ENCODE results near the gene VPS39.

The VPS39 gene

DNA sequence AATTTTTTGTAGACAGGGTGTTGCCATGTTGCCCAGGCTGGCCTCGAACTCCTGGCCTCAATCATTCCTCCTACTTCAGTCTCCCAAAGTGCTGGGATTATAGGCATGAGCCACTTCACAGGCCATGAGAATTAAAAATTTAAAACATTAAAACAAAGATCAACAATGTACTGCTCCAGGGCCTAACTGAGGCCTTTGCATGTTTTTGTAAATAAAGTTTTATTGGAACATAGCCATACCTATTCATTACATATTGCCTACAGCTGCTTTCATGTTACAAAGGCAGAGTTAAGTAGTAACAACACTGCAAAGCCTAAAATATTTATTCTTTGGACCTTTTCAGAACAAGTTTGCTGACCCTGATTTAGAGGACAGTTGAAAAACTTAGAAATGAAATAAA lies 9.6 kb downstream of the VPS39 start:
- DNase-seq (ENCODE audit: low read depth), result no peak

DNA sequence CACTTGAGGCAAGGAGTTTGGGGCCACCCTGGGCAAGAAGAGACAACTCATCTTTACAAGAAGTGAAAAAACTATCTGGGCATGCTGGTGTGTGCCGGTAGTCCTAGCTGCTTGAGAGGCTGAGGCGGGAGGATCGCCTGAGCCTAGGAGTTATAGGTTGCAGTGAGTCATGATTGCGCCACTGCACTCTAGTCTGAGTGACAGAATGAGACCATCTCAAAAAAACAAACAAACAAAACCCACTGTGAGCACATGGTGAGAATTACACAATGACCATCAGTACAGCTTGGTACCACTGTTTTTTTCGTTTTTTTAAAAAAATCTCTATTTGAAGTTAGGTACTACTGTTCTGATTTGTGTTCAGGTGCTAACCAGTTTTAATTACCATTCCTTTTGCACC lies 13.6 kb downstream of the VPS39 start:
- DNase-seq (ENCODE audit: low read depth), result peak; percentile 97

DNA sequence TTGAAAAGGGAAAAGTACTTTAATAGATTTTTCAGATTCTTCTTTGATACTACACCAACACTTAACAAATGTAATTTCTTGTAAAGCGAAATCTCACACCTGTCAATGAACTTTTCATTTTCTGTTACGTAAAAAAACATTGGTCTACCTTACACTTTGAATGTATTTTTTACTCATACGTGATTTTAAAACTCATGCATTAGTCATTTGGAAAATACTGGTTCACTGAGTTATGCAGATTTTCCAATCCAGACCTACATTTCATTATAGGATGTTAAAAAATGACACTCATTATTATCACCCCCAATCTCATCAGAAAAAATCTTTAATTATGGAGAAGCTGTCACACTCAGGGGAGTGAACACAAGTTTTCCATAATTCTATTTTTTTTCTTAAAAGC lies 14.7 kb downstream of the VPS39 start:
- DNase-seq (ENCODE audit: low read depth), result no peak

DNA sequence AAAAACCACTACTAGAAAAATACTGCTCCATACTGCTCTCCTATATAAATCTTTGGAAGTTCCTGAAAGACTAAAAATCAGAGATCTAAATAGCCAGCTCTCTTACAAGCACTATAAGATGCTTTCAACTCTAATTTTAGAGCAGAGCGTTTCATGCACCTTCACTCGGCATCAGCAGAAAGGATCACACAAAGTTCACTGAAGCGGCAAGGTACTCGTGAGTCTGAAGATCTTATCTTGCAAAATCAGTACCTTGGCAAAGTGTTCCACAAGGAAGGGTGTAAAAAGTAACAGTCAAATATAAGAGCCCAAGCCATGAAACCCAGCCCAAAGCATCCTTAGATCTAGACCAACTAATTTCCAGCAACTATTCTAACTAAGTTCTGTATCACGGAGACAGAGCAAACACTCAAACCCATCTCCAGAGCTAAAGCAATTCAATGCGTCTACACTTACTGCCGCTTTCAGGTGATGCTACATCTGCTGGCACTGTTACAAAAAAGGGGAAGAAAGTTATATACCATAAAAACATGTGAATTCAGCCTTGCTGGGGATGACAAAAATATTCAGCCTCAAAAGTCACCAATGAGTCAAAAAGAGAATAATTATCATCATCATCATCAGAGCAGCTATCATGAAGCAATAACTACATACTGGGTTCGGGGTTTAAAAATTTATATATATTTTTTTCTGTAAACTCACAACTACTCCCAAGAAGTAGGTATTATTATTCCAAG lies 16.3 kb downstream of the VPS39 start:
- DNase-seq (ENCODE audit: low read depth), result no peak

DNA sequence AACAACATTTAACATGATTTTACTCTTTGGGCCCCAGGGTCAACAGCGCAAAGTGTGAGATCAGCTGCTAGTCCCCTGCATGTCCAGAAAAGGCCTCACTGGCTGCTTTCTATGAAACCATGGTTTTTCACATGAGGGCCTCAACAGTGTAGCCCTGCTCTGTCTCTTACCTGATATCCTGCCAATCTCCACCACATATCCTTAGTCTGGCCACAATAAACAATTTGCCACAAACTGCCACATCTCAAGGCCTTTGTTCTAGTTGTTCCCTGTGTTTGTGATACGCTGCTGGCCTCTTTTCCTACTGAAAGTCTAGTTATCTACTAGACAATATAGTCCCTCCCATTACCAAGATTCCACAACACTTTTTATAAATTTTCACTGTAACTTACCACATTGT lies 17.7 kb downstream of the VPS39 start:
- no peak for DNase-seq (ENCODE audit: low read depth)

DNA sequence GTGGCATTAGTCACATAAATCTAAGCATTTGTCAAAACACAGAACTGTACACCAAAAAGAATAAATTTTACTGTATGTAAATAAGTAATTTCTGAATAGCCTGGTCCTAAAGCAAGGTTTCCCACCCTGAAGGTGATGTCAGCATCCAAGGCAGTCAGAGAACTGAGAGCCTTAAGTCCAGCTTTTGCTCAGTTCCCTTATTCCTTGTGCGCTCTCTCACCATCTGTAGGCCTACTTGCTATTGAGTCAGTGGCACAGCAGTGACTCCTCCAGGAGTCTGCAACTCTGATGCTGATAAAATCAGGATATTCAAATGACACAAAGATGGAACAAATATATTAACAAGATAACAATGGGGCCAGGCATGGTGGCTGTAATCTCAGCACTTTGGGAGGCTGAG lies 22.3 kb downstream of the VPS39 start:
- no peak for DNase-seq (ENCODE audit: low read depth)

DNA sequence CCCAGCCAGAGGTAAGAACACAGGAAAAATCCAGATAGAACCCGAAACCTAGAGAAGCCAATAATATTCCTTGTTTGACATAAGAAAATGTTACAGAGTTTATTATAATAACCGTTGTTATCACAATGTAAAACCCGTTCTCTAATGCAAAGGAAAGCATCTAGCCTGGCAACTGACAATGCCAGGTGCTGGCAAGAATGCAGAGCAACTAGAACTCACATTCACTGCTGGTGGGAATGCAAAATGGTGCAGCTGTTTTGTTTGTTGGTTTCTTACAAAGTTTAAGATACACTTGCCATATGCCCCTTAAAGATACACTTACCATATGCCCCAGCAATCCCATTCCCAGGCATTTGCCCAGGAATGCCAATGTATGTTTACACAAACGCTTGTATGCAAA lies 23.4 kb downstream of the VPS39 start:
- no peak for DNase-seq (ENCODE audit: low read depth)

DNA sequence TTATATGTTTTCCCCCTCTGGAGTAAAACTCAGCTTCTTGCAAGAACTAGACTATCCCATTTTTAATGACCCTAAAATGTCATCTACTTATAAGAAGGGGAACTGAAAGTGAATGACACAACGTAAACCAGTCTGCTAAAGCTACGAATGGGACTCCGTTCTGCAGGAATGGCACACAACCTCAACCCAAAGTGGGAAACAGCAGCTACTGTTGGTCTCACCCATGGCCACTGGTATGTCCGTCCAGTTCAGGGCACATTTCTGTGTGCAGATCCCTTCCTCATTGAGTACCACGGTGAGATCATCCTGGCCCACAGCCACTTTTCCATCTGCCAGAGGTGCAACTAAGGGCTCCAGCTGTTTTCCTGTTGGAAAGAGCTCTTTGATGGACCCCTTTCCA lies 23.8 kb downstream of the VPS39 start:
- no peak for DNase-seq (ENCODE audit: low read depth)

DNA sequence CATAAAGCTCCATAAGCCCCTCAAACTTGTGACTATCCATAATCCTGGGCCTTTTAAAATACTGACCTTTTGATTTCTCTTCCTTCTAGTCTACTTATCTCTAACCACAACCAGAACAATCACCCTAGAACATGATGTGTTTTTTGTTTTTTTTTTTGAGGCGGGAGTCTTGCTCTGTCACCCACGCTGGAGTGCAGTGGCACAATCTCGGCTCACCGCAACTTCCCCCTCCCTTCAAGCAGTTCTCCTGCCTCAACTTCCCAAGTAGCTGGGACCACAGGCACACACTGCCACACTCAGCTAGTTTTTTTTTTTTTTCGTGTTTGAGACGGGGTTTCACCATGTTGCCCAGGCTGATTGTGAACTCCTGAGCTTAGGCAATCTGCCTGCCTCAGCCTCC lies 25.1 kb downstream of the VPS39 start:
- no peak for DNase-seq (ENCODE audit: low read depth)

DNA sequence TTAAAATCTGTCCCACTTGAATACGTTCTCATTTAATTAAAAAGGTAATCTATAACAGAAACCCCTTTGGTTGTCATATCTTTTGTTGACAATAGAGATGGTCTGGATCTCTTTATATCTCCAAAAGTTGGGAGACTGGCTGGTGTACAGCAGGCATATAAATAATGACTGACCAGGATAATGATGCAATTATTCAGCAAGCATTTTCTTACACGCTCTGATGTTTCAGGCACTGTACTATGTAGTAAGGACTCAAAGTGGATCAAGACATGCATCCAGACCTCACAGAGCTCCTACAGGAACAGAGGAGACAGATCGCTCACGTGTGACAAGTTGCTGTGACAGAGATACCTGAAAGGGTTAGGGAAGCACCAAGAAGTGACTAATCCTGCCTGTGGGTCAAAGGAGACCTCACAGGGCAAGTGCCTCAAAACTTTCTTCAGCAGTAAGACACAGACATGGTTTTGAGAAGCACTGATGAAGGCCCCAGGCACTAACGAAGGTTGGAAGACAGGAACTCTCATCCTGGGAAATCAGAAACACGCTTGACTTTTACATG lies 25.7 kb downstream of the VPS39 start:
- no peak for DNase-seq (ENCODE audit: low read depth)

DNA sequence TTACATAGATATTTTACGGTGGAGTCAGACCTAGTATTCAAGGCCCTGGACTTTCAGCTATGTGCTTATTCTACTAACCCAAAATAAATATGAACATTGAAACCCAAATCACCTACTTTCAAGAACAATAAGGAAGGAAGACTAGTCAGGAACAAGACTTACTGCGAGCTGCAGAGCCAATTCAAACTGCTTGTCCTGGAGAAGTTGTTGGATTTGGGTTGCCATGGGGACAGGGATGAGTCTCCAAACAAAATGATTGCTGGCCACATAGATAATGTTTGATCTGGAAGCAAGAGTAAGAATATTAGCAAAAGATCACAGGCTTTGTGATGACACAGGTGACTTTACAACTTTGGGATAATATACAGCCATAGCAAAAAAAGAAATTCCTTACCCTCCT lies 30.0 kb downstream of the VPS39 start:
- DNase-seq (ENCODE audit: low read depth), result no peak

DNA sequence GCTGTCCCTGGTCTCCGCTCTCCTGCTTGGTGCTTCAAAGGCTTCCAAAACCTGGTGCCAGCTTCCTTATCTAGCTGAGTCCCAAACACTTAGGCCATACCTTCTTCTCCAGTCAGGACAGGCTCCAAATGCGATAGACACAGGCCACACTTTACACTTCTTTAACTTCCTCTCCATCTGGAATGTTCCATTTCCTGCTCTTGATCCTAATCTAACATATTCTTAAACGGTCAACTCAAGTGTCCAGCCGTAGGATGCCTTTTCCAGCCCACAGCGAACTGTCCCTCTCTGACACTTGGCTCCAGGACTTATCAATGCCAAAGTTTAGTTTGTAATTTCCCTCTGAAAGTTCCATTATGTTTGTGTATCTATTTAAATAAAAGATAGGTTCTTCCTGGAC lies 32.4 kb downstream of the VPS39 start:
- DNase-seq (ENCODE audit: low read depth), result no peak

DNA sequence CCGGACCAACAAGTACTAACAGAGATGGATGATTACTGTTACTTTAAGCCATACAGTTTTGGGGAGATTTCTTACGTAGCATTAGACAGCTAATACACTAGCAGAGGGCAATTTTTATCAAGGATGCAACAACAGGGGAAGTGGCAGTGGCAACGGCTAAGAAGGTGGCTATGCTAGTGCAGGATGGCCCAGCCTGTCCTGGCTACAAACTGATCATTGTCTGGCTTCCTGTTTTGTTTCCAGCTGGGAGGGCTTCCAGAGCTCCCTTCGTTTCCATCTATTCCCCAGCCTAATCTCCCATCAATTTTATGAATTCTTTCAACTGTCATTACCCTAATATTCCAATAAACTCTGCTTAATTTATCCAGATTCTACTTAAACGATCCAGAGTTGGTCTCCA lies 35.6 kb downstream of the VPS39 start:
- no peak for DNase-seq (ENCODE audit: low read depth)

DNA sequence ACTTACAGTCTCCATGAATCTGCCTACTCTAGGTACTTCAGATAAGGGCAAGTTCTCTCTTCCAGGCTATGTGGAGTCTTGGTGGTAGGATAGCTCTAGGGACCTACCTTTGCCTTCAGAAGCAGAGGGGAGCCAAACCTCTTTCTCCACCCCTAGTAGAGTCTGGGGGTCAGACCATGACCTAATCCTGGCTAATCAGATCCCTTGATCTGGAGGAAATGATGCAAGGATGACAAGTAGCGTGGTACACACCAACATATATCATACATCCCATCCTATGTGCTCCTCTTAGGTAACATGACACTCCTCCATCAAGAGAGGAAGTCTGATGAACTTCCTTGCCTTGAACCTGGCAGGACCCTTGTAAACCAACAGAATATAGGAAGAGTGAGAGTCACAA lies 36.3 kb downstream of the VPS39 start:
- DNase-seq (ENCODE audit: low read depth), result no peak

DNA sequence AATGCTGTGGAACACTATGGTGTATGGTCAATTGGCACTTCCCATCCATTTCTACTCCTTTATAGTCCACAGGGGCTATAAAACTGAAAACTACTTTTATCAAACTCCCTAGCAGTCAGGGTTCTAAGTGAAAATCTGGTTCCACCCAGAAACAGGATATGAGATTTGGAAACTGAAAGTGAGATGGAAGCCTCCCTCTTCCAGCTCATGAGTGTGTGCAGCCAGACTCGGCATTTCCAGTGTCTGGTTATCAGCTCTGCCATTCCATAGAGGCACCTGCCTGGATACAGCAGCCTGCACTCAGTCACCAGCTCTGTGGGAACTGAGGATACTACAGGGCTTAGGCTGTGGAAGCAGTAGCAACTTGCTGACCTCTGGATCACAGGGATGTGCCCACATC lies 37.0 kb downstream of the VPS39 start:
- DNase-seq (ENCODE audit: low read depth), result no peak

DNA sequence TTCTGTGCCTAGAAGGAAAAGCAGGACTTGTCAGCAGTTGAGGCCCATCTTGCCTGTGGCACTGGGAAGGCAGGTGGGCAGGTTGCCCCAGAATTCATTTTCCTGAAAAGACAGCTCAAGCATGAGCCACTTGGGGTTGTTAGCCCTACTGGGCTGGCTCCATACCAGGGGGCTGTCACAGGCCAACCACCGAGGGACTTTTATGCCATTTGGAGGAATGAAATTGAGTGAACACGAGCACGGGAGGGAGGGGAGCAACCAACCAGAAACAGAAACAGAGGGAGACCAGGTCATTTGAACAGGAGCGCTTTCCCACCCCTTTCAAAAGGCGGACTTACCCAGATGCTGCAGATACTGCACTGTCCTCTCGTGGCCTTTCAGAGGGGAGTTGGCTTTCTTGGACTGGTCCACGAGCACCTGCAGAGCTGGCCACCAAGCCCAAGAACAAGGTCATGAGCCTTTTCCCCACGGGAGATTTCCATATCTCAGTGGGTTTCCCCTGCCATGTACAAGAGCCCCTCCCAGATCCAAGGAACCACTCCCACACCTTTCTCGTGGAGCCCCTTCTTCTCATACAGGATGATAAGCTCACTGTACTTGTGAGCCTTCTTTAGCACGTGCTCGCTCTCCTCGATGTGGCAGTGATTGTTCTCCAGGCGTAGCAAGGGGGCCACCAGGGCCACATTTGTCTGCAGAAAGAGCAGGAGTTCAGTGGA lies 41.7 kb downstream of the VPS39 start:
- no peak for DNase-seq (ENCODE audit: low read depth)

DNA sequence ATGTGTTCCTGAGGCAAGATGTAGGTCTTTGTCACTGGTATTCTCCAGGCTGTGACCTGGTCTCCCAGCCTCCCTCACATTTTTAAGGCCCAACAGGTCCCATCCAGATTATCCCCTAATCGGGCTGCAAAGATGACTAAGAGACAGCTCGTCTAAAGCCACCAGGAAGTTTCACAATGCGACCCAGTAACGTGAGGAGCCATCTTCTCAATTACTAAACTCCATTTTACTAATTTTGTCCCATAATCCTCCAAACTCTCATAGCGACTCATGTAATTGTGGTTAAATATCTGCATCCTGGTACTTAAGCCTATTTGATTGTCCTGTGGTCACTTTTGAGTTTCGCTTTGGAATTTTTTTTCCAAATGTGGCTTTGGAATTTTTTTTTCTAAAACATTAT lies 43.0 kb downstream of the VPS39 start:
- DNase-seq (ENCODE audit: low read depth), result peak; percentile 32

DNA sequence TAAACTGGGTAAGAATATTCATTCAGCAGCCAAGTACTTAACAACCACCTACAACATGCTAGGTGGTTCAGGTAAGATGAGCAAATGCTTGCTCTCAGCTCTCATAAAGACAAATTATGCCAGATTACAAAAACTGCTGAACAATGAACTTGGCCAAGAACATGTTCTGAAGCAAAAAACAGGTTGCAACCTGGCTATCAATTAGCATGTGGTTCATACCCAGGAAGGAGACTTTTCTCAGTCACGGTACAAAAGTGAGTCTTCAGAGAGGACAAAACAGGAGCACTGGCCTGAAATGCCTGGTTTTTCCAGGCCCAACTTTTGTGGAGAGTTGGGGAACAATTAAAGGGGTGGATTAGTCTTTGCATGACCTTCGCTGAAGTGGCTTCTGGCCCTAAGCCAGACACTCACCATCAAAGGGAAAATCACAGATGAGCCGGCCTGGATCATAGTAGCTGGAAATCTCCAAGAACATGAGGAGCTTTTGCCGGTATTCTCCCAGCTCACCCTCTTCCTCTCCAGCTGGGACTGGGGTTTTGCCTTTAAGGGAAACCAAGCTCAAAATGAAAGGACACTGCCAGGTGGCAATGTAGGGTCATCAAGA lies 44.1 kb downstream of the VPS39 start:
- no peak for DNase-seq (ENCODE audit: low read depth)

DNA sequence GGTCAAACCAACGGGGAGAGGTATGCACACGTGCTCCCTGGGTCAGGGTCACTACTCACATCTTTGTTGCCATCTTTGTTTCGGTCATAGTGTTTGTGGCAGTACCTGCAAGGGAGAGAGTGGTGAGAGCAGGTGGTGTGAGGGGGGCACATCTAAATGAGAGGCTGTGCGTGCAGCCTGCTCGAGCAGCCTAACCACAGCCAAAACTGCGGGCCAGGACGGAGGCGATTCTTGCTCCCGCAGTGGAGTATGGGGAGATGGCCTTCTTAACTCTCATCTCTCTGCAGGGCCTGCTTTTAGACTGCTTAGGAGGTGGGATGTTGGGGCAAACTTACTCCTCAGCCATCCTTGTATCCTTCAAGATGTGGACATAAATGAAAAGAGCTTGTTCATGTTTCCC lies 44.8 kb downstream of the VPS39 start:
- no peak for DNase-seq (ENCODE audit: low read depth)

DNA sequence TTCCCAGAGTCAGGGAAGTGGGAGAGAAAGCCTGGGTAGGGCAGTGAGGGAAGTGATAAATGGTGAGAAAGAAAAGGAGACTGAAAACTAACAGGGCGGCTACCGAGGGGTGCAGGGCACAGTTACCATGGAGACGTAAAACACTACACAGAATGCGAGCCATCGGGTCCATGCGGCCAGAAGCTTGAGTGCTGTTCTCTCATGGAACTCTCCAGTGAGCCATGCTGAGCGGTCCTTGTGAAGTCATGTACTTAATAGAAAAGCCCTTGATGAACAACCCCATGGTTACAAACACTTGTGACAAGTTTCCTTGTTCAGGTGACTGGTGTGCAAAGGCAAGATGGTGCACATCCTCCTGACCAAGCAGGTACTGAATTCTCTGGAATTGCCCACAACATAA lies 48.0 kb downstream of the VPS39 start:
- no peak for DNase-seq (ENCODE audit: low read depth)

DNA sequence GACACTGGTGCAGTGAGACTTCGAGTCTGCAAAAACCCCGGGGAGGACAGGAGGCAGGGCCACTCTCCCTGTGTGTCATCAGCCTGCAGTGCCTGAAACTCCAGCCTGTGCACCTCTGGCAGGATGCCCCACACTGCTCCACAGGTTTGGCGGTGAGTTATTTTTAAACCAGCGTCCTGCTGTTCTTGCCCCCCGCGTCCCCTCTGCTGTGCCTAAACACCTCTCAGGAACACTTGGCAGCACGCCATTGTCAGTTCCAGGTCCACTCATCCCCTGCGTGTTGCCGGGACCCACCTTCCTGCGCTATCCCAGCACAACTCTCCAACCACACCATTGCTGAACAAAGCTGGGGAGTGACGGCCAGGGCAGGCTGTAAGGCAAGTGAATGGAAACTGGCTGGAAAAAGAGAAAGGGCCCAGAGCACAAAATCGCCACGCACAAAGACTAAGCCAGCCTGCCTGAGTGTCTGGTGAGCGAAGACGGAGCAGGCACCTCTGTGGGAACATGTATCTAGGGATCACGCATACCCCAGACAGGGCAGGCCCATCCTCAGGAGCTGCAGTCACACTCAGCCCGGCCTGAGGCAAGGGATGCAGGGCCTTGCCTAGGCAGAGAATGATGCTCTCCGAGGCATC lies 48.6 kb downstream of the VPS39 start:
- DNase-seq (ENCODE audit: low read depth), result no peak

DNA sequence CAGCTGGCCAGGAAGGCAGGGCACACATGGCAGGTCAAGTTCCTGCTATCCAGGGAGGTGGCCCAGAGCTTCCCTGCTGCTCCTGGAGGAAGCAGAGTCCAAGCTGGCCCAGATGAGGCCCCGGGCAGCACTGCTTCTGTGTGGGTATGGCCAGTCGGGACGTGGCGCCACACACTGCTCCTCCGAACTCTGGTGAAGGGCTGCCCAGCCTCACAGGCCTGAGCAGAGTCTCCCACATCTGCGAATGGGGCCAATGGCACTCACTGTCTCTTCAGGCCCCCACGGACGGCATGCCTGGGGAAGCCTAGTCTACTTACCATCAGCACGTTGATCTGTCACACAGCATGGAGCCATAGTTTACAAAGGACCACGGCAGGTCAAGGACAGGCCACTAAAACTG lies 49.2 kb downstream of the VPS39 start:
- DNase-seq (ENCODE audit: low read depth), result no peak
